SK-N-MC (cell line): ENCODE results near the gene SMAP1.

Source experiments
- EZH2 ChIP-seq: fragments of 200-600 bp; sonication (generic); IDR thresholded peaks from one replicate; pipeline ENCODE4 v1.6.1; 2017; ENCODE audit warnings: antibody characterized with exemption
- POLR2AphosphoS5 ChIP-seq: IDR thresholded peaks from 2 replicates; pipeline ENCODE4 v1.6.1; 2012; ENCODE audit warnings: mild to moderate bottlenecking, low read depth, low read length, borderline replicate concordance

- TF ChIP-seq POLR2AphosphoS5 (no peak), EZH2 (no peak)
Observed at GRCh38 chr6:70864401-70864800, 196.7 kb downstream of the SMAP1 start.
